ENCODE data around the gene SLC23A2.
"Not testable (repeated sequence)": the region's sequence is repeated elsewhere in the genome, so short reads cannot be mapped to it uniquely, and the experiment has no call there.

The SLC23A2 gene

GRCh38 chr20:5002077-5002413 lies 735 bp upstream of the SLC23A2 start:
- FAIRE-seq (no peak), DNase-seq (ENCODE audit: insufficient read length) (no peak)
- no peak for TF ChIP-seq POLR2AphosphoS5 (IDR thresholded peaks at IDR 0.05; ENCODE audit: low read depth, low read length)

GRCh38 chr20:5000263-5001173 lies 792 bp downstream of the SLC23A2 start:
- DNase-seq (ENCODE audit: insufficient read length) = peak; percentile 42
- peak; percentile 65 for FAIRE-seq
- TF ChIP-seq POLR2A (IDR thresholded peaks at IDR 0.05; ENCODE audit: low read depth, low read length) (no peak), TAF1 (IDR thresholded peaks at IDR 0.05; ENCODE audit: borderline replicate concordance, low read depth, low read length) (no peak), POLR2AphosphoS5 (IDR thresholded peaks at IDR 0.05; ENCODE audit: low read depth, low read length) (no peak)

GRCh38 chr20:4999788-5000187 lies 1.5 kb downstream of the SLC23A2 start:
- FAIRE-seq (no peak), DNase-seq (ENCODE audit: insufficient read length) (no peak)
- TF ChIP-seq POLR2AphosphoS5 (IDR thresholded peaks at IDR 0.05; ENCODE audit: low read depth, low read length) (no peak), TAF1 (IDR thresholded peaks at IDR 0.05; ENCODE audit: borderline replicate concordance, low read depth, low read length) (no peak), POLR2A (IDR thresholded peaks at IDR 0.05; ENCODE audit: low read depth, low read length) (no peak)

GRCh38 chr20:4998160-4998651 lies 3.1 kb downstream of the SLC23A2 start:
- TF ChIP-seq TAF1 (IDR thresholded peaks at IDR 0.05; ENCODE audit: borderline replicate concordance, low read depth, low read length) = no peak
- no peak for TF ChIP-seq POLR2A (IDR thresholded peaks at IDR 0.05; ENCODE audit: low read depth, low read length)
- no peak for TF ChIP-seq POLR2AphosphoS5 (IDR thresholded peaks at IDR 0.05; ENCODE audit: low read depth, low read length)
- DNase-seq (ENCODE audit: insufficient read length) = no peak
- FAIRE-seq = peak; percentile 90

- no peak for FAIRE-seq
- TF ChIP-seq POLR2AphosphoS5 (IDR thresholded peaks at IDR 0.05; ENCODE audit: low read depth, low read length) (no peak), TAF1 (IDR thresholded peaks at IDR 0.05; ENCODE audit: borderline replicate concordance, low read depth, low read length) (no peak)
- no peak for DNase-seq (ENCODE audit: insufficient read length)
Measured at GRCh38 chr20:4997222-4997621, 4.1 kb downstream of the SLC23A2 start.

- TF ChIP-seq TAF1 (IDR thresholded peaks at IDR 0.05; ENCODE audit: borderline replicate concordance, low read depth, low read length) (no peak), POLR2AphosphoS5 (IDR thresholded peaks at IDR 0.05; ENCODE audit: low read depth, low read length) (no peak), POLR2A (IDR thresholded peaks at IDR 0.05; ENCODE audit: low read depth, low read length) (no peak)
- FAIRE-seq (peak; percentile 74), DNase-seq (ENCODE audit: insufficient read length) (no peak)
Measured at GRCh38 chr20:4989570-4989969, 11.7 kb downstream of the SLC23A2 start.

- FAIRE-seq = no peak
Measured at GRCh38 chr20:4987130-4987529, 14.2 kb downstream of the SLC23A2 start.

GRCh38 chr20:4985658-4986057 lies 15.7 kb downstream of the SLC23A2 start:
- no peak for DNase-seq (ENCODE audit: insufficient read length)
- peak; percentile 86 for FAIRE-seq
- TF ChIP-seq POLR2A (IDR thresholded peaks at IDR 0.05; ENCODE audit: low read depth, low read length) (no peak), POLR2AphosphoS5 (IDR thresholded peaks at IDR 0.05; ENCODE audit: low read depth, low read length) (no peak), TAF1 (IDR thresholded peaks at IDR 0.05; ENCODE audit: borderline replicate concordance, low read depth, low read length) (no peak)

More at GRCh38 chr20:4987130-4987529, 14.2 kb downstream of the SLC23A2 start:
- TF ChIP-seq POLR2AphosphoS5 (IDR thresholded peaks at IDR 0.05; ENCODE audit: low read depth, low read length) = no peak
- no peak for DNase-seq (ENCODE audit: insufficient read length)

GRCh38 chr20:4982281-4982680 lies 19.0 kb downstream of the SLC23A2 start:
- TF ChIP-seq POLR2AphosphoS5 (IDR thresholded peaks at IDR 0.05; ENCODE audit: low read depth, low read length) (no peak), POLR2A (IDR thresholded peaks at IDR 0.05; ENCODE audit: low read depth, low read length) (no peak), TAF1 (IDR thresholded peaks at IDR 0.05; ENCODE audit: borderline replicate concordance, low read depth, low read length) (no peak)
- no peak for FAIRE-seq
- DNase-seq (ENCODE audit: insufficient read length) = no peak

GRCh38 chr20:4979841-4980410 lies 21.4 kb downstream of the SLC23A2 start:
- FAIRE-seq (no peak), DNase-seq (ENCODE audit: insufficient read length) (no peak)

GRCh38 chr20:4978050-4978918 lies 23.0 kb downstream of the SLC23A2 start:
- DNase-seq (ENCODE audit: insufficient read length) (no peak), FAIRE-seq (peak; percentile 9)

More at GRCh38 chr20:4979841-4980410, 21.4 kb downstream of the SLC23A2 start:
- TF ChIP-seq POLR2A (IDR thresholded peaks at IDR 0.05; ENCODE audit: low read depth, low read length) (no peak), TAF1 (IDR thresholded peaks at IDR 0.05; ENCODE audit: borderline replicate concordance, low read depth, low read length) (no peak), POLR2AphosphoS5 (IDR thresholded peaks at IDR 0.05; ENCODE audit: low read depth, low read length) (no peak)

GRCh38 chr20:4976014-4976413 lies 25.3 kb downstream of the SLC23A2 start:
- FAIRE-seq; DNase-seq (ENCODE audit: insufficient read length): not testable (repeated sequence)

More at GRCh38 chr20:4978050-4978918, 23.0 kb downstream of the SLC23A2 start:
- TF ChIP-seq TAF1 (IDR thresholded peaks at IDR 0.05; ENCODE audit: borderline replicate concordance, low read depth, low read length) = no peak
- no peak for TF ChIP-seq POLR2AphosphoS5 (IDR thresholded peaks at IDR 0.05; ENCODE audit: low read depth, low read length)
- TF ChIP-seq POLR2A (IDR thresholded peaks at IDR 0.05; ENCODE audit: low read depth, low read length) = no peak

All from GM12892 (cell line).